ENCODE data around the gene NKX2-1.
A peak's percentile ranks its signal among the peaks of the same experiment; 100 is the strongest.

NKX2-1 gene

DNA sequence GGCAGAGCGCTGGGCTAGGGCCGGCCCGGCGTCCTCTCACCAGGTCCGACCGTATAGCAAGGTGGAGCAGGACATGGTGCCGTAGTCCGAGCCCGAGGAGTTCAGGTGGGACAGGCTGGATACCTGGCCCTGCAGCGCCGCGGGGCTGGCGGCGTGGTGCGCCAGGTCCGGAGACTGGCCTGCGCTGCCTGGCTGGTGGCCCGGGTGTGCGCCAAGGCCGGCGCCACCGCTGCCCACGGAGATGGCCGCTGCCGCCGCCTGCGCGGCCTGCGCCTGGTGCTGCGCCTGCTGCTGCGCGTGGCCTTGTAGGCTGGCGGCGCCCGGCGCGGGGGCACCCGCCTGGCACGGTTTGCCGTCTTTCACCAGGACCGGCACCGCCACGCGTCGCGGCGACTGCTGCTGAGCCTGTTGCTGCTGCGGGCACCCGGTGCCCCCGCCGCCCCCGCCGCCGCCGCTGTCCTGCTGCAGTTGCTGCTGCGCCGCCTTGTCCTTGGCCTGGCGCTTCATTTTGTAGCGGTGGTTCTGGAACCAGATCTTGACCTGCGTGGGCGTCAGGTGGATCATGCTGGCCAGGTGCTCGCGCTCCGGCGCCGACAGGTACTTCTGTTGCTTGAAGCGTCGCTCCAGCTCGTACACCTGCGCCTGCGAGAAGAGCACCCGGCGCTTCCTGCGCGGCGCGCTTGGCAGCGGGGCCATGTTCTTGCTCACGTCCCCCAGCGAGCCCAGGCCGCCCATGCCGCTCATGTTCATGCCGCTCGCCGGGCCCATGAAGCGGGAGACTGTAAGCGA, 2.6 kb downstream of the NKX2-1 start:
- DNase-seq = no peak

- no peak for DNase-seq
These were observed 3.3 kb downstream of the NKX2-1 start for GRCh38 chr14:36516719-36517241.

DNA sequence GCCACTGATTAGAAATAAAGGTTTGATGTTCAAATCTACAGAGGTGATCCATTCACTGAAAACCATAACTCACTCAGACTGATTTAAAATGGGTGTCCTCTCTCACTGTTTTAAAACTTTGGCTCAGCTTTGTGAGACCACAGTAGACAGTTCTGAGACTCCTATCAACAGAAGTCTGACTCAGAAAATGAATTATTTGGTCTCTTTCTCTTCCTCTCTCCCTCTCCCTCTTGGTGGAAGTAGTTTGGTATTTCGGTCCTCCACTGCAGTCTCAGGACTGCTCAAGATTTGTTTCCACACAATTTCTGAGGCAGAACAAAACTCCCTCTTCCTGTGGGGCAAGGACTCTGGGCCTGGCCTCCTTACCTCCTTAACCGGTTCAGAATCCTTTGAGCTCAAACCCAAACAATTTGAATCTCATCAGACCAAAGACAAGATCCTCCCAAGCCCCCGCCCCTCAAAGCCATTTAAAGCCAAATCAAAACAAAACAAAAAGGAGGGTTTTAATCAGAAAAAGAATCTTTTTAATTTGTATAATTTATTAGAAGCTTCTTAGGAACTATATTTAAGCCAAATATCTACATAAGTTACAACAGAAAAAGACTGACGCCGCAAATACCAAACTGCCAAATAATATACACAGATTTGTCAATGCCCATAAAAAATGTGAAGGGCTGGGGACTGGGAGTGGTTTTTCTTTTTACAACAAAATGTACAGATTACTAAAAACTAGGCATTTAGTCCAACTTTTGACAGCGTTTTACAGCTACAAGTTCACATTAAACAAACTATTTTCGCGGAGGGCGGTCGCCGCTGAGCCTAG, 3.9 kb downstream of the NKX2-1 start:
- no peak for DNase-seq

DNA sequence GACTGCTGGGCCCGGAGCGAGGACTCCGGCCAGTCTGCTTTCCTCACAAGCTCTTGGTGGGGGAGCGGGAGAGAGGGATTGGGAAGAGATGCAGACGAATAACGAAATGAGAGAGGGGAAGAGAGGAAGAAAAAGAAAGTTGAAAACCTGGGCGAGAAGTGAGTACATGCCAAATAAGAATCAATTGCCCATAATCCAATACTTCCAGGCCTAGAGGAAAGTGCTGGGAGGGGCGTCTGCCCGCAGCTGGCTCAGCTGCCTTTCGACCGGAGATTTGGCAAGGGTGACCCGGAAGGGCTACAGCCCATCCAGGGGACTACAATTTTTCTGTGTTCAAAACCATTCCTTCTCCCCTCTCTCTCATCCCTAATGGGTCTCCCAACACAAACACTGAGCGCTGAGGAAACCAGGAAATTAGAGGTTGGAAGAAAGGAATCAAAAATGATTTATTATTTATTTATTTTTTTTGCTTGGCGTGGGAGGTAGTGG, 4.9 kb downstream of the NKX2-1 start:
- DNase-seq = peak; percentile 31

DNA sequence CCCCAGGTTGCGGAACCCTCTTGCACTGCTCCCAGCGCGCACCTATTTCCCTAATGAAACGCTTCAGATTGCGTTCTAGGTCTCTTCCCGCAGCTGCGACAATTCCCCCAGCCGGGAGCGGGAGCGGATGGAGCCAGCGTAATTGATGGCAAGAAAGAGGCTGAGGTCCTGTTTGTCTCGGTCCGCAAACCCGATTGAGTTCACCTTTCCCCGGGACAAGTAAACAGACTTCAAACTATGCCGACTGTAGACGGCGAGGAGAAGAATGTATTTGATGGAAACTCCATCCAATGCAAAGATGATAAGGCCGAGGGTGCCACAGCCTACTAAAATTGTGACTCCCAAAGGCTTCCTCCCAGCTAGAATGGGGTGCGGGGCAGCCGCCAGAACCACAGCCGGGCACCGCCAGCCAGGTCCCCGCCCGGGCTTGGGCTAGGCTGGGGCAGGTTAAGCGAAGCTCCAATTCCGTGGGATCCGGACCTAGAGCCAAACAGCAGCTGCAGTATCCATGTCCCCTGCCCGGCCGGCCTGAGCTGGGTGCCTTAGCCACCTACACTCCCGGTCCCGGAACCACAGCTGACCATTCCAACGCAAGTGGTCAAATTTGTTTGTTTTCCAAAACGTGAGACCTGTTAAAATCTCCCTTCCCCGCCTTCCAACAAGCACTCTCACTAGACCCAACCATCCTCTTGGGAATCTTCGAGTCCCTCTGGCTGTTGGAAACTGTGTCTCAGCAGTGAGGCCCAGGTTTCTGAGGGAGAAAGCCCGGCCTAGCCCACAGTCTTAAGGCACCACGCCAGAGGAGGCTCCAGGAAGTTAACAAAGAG, 5.5 kb downstream of the NKX2-1 start:
- DNase-seq = peak; percentile 31

DNA sequence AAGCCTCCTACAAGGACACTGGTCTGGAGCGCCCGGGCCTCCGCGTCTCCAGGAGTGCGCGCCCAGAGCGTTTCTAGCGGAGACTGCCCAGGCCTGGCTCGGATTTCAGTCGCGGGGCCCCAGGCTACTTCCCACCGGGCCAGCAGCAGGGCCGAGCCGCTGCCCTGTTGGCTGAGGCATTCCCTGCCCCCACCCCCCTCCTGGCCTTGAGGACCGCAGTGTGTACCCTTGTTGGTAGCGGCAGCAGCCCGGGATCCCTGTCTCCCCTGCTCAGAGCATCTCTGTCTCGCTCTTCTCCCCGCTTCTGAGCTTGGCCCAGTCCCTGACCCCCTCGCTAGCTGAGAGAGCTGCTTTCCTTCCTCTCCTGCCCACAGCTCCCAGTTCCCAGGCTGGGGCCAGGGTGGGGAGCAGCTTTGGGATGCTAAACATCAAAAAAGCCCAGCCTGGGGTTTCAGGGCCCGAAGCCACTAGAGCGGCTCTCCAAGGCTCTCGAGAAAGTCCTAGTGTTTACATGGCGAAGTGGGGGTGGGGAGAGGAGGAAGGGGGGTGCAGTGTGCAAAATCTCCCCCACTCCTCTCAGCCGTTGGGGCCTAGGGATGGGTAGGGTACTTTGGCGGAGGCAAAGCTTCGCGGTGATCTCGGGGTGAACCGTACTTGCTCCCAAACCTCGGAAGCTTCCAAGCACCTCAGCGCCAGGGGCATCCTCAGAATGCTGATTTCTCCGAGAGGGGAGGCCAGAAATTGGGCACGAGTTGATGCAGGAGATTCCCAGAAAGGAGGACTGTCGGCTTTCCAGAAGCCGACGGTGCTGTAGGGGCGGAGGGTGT, 6.4 kb downstream of the NKX2-1 start:
- no peak for DNase-seq

DNA sequence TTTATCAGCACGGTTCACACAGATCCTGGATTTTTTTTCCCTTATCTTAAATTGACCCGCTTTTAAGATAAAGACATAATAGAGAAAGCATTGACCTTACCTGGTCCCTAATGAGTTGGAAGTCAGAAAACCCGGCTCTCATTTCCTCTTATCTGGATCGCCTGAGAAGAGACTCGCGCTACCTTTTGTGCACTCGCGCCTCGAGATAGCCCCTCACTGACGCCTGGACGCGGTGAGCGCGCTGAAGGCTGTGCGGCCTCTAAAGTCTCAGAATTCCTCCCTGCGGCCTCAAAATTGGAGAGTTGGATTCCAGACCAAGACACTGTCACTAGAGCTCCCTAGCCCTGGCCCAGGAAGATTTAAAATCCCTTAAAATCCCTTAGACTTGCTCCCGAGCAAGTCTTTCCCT, 7.0 kb downstream of the NKX2-1 start:
- no peak for DNase-seq

GRCh38 chr14:36512585-36513003, 7.4 kb downstream of the NKX2-1 start:
- no peak for DNase-seq

GRCh38 chr14:36511981-36512584, 7.9 kb downstream of the NKX2-1 start:
- no peak for DNase-seq

DNA sequence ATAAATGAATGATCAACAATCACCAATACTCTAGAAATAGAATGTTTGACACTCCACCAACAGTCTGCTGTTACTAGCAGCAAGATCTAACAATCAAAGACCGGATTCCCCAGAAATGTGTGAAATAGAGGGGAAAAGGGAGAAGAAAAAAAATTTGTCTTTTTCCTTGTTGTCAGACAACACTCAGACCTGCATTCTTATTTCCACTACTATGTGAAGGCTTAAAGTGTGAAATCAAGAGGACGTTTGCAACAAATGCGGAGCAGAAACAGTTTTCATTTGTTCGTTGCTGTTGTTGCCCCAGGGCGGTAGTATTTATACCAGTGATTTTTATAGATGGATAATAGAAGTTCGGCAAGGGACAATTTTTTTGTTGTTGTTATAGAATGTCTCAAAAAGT, 9.2 kb downstream of the NKX2-1 start:
- DNase-seq = no peak

- peak; percentile 60 for DNase-seq
These were observed 9.8 kb downstream of the NKX2-1 start for GRCh38 chr14:36510078-36510799.

DNA sequence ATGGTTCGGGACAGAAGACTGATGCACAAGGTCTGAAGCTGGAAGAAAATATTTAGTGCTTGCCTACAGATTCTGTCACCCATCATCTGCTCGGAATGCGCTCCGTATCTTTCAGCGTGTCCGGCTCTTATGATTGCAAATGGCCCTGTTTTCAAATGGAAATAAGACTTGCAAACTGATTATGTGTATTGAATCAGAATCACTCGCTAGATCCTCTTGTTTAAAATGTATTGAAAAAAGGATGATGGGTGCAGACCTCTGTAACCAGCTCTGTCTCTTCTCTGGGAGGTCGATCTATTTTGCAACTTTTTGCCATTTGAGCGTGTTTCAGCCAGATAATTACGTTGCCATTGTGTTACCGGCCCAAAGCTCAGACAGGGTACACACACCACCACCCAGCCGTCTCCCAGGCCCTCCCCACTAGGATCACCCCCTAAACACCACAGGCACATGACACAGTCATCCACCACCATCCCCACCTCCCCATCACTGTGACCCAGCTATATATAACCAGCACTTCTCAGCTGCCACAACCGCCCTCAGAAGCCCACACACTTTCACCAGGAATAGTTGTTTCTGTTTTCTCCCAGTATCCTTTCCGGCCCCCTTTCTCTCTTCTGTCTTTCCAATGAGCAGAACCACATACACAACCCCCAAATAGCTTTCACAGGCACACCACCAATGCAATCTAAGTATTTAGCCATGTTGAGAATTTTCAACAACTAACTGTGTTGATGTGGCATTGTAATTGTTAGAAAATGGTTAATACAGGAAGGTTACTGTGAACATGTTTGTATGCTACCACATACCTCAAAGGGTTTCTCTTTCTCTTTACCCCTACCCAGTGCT, 10.7 kb downstream of the NKX2-1 start:
- DNase-seq = no peak

DNA sequence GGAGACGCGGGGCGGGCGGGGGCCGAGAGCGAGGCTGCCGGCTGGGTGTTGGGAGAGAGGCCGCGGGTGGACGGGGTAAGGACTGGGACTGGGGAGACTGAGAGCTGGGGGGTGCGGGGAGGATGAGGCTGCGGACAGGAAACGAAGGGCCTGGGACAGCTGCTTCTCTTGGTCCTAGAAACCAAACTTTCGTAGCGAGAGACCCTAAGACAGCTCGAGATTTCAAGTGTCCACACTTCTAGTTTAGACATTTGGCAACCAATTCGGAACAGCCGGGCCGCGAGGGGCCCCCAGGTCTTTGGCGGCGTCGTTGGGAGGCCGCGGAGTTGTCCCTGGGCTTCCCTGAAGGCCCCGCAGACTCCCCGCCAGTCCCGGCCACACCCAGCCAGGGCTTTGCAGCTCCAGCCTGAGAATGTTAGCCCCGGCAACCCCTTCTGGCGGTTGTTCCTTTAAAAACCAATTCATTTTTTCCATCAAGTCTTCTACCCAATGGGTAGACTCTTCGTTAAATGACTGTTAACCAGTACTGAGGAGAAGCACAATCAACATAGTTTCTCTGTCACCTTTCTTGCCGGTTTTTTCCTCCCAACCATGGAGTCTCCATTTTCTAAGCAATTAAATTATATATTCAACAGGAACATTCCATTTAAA, 11.5 kb downstream of the NKX2-1 start:
- DNase-seq = no peak

DNA sequence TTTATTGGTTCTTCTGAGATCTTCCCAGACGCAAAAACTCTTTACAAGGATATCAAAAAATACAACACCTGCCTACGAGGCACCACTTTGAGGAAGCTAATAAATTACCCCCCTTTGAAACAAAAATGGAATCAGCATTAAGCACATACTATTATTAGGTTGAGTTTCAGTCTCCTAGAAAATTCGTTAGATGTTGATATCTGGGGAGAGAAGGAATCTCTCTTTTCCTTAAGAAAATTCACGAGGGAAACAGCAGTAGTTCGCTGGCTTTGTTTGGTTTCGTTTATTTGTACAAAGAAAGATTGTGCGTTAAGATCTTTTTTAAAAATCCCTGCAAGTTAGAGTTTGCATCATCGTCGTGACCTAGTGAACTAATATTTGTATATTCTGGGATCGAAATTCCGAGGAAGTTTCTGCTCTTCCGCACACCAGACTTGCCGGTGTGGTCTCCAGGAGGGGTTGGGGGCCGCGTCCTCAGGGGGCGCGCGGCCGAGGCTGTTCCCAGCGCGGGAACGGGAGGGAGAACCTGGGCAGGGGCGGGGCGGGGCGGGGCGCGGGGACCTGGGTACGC, 12.1 kb downstream of the NKX2-1 start:
- DNase-seq = no peak

- no peak for DNase-seq
These were observed 13.1 kb downstream of the NKX2-1 start for GRCh38 chr14:36506732-36507614.

GRCh38 chr14:36505892-36506731, 13.9 kb downstream of the NKX2-1 start:
- no peak for DNase-seq
